ENCODE measurements around the gene MB21D2.
"Not testable (repeated sequence)": the region's sequence is repeated elsewhere in the genome, so short reads cannot be mapped to it uniquely, and the experiment has no call there.

Gene MB21D2, protein sequence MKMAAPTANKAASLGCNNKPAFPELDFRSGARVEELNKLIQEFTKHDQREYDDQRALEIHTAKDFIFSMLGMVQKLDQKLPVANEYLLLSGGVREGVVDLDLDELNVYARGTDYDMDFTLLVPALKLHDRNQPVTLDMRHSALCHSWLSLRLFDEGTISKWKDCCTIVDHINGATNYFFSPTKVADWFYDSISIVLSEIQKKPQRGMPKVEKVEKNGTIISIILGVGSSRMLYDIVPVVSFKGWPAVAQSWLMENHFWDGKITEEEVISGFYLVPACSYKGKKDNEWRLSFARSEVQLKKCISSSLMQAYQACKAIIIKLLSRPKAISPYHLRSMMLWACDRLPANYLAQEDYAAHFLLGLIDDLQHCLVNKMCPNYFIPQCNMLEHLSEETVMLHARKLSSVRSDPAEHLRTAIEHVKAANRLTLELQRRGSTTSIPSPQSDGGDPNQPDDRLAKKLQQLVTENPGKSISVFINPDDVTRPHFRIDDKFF

DNA sequence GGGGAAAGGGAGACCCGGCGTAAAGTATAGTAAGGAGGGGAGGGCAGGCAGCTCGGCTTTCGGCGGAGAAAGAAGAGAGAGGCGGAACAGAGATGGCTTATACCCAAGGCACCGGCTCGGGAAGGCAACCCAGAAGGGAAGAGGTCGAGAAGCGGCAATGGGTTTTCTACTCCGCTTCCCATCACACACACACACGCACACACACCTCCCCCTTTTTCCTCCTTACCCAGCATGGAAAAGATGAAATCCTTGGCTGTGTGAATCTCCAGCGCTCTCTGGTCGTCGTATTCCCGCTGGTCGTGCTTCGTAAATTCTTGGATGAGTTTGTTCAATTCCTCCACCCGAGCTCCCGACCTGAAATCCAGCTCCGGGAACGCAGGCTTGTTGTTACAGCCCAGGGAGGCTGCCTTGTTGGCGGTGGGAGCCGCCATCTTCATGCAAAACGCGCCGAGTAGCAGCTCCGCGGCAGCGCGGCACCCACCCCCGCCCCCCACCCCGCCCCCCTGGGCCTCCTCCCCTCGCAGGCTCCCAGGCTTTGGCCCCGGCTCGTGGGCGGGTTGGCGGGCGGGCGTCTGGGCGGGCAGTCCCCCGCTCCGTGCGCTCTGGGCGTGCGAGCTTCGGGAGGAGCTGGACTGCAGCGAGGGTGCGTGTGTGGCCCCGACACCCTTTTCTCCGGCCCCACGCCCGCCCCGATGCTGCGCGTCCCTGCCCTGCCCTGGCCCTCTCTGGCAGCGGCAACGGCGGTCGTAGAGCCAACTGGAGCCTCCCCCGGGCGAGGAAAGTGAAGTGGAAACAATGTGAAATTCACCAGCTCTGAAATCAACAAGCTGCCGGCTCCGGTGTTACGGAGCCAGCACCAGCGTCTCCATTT is at the start of gene MB21D2:
MB21D2 (minus strand) TSS at position 453 of the 871 bp plus-strand sequence; CDS start at position 437, 16 bp downstream.
- DNase-seq = peak; percentile 86

DNA sequence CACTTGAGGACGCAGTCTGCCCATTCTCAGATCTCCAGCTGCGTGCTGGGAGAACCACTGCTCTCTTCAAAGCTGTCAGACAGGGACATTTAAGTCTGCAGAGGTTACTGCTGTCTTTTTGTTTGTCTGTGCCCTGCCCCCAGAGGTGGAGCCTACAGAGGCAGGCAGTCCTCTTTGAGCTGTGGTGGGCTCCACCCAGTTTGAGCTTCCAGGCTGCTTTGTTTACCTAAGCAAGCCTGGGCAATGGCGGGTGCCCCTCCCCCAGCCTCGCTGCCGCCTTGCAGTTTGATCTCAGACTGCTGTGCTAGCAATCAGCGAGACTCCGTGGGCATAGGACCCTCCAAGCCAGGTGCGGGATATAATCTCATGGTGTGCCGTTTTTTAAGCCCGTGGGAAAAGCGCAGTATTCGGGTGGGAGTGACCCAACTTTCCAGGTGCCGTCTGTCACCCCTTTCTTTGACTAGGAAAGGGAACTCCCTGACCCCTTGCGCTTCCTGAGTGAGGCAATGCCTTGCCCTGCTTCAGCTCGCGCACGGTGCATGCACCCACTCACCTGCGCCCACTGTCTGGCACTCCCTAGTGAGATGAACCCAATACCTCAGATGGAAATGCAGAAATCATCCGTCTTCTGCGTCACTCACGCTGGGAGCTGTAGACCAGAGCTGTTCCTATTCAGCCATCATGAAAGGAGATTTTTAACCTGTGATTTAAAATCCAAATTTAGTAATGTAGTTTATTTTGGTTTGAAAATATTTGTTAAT is 47.5 kb upstream of the MB21D2 start:
- not testable (repeated sequence) for DNase-seq

DNA sequence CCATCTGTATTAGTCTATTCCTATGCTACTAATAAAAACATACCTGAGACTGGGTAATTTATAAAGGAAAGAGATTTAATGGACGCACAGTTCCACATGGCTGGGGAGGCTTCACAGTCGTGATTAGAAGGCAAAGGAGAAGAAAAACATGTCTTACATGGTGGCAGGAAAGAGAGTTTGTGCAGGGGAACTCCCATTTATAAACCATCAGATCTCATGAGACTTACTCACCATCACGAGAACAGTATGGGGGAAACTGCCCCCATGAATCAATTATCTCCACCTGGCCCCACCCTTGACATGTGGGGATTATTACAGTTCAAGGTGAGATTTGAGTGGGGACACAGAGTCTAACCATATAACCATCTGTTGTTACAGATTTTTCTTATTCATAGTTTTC is 42.1 kb upstream of the MB21D2 start:
- no peak for DNase-seq

DNA sequence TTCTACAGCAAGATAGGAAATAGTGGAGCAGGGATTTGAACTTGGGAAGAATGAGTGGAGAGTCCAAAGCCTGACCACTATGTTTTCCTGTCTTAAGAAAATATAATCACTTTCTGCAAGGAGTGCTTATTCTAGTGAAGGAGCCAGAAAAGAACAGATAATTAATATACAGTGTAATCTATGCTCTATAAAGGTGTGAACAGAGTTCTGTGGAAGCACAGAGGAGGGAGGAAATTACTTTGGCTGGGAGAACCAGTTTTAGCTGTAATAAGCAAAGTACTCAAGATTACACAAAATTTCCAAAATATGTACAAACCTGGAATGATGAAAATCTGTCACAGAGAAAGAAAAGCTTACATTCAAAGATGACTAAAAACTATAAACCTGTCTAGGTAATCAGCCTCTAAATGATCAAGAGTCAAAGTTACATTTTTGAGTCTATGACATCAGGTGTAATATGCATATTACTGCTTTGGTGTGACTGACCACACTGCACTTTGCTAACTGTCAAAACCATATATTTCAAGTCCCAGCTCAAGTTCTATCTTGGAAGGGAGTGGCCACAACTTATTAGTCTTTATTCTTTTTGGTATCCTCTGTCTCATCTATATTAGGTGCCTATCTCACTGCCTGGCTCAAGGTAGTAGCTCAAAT is 40.7 kb upstream of the MB21D2 start:
- DNase-seq = no peak

DNA sequence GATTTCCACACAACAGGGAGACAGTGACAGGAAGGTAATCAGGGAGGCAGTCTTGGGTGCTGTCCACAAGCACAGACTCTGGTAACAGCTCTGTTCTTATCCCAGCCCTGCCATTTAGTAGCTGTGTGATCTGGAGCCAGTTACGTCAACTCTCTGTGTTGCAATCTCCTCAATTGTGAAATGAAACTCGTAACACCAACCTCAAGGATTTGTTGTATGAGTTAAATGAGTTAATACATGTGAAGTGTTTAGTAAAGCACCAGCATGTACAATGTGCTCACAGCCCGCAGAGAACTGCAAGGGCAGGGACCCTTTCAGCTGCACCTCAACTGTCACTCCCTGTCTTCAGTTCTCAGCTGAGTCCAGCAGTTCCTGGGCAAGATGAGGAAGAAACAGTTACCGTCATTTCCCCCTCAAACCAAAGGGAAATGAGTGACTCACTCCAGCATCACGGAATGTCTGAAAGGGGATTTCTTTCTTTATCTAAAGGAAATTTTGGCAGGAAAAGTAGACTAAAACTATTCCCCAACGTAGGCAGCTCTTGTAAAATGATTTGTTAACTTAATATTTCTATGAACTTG is 39.9 kb upstream of the MB21D2 start:
- DNase-seq = no peak

DNA sequence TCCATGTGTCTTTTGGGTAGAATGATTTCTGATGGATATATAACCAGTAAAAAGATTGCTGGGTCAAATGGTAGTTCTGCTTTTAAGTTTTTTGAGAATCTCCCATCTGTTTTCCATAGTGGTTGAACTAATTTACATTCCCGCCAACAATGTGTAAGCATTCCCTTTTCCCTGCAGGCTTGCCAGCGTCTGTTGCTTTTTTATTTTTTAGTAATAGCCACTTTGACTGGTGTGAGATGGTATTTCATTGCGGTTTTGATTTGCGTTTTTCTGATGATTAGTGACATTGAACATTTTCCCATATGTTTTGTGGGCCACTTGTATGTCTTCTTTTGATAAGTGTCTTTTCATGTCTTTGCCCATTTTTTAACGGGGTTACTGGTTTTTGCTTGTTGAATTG is 36.3 kb upstream of the MB21D2 start:
- DNase-seq = no peak

DNA sequence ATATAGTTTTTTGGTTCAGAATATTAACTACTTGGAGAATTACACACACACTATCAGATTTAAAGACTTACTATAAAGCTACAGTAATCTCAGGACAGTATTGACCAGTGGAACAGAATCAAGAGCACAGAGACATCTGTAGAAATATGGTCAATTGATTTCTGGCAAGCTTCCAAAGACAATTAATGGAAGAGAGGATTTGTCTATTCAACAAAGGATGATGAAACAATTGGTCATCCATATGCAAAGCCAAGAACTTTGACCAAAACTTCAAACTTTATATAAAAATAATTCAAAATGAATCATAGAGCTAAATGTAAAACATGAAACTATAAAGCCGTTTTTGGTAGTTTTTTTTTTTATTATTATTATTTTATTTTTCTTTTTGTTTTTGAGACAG is 29.8 kb upstream of the MB21D2 start:
- no peak for DNase-seq

DNA sequence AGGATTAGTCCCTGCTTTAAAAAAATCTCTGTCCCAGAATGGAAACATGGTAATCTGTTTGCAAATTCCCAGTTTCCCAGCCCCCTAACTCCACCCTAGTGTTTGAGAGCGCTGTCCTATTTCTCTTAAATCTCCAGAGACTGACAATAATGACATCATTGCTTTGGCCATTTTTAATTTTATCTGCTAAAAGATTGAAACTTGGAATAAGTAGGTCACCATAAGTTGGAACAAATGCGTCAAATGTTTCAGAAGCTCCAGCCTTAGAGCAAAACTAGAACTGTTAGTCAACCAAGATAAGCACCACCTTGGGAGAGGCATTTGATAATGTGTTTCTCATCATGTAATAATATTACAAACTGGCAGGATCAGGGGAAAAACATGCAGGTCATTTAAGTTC is 25.7 kb upstream of the MB21D2 start:
- no peak for DNase-seq

DNA sequence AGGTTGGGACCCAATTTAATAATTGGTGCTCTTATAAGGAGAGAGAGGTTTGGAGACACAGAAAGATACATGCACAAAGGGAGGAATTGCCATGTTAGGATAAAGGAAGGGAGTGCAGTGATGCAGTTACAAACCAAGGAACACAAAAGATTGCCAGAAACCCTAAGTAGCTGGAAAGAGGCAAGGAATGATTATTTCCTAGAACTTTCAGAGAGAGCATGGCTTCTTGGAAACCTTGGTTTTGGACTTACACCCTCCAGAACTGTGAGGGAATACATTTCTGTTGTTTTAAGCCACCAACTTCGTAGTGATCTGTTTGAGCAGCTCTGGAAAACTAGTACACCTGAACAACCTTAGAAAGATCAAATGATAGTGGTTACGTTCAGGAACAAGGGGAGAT is 25.0 kb upstream of the MB21D2 start:
- DNase-seq = no peak

DNA sequence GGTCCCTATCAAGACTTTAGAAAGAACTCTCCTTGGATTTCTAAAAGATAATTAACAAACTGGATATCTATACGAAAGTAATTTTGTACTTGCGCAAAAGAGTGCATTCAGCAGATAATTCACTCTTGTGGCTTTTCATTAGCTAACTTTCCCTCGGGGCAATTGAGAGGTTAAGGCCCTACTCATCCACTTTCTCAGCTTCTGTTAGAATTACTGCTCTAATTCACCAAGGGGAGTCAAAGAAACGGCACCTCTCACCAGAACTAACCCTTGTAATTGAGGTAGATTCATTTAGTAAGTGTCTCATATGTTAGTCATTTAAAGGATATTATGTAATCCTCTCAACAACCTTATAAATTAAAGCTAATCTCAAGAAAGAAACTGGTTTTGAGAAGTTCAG is 22.5 kb upstream of the MB21D2 start:
- DNase-seq = no peak

DNA sequence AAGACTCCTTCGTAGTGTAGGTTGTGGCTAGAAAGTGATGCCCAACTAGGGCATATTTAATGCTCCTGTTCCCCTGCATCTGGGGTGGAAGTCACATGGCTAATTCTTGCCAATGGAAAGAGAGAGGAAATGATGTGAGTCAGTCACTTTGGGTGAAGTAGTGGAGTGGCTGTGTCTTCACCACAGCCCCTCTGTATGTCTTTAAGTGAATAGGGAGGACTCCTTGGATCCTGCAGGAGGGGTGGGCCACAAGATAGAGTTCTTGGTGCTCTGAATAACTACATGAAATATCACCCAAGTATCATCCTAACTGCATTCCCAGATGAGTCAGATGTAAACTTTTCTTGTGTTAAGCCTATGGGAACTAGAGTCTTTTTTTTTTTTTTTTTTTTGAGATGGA is 17.8 kb upstream of the MB21D2 start:
- DNase-seq = no peak

DNA sequence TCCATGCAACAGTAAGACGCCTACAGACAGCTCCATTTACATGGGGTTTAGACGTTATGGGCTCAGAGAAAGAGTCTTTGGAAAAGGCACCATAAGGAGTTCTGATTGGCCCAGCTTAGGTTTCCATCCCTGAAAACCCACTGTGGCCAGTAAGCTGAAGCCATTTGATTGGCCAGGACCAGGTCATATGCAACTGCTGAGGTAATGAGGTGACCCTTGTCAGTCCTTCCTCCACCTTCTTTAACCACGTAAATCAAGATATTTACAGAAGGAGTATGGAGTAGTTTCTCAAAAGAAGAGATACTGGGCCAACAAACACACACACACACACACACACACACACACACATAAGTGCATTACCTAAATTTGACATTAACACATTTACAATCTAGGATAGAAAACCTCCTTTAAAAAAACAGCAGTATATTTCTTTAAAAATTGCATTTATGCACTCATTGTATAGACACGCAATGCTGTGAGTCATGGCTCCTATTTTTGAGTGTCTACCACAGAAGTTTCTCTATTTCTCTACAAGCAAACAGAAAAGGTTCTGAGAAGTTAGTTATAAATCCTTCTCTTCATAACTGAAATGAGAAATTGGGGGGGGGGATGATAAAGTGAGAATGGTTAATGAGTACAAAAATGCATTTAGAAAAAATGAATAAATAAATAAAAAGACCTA is 16.3 kb upstream of the MB21D2 start:
- no peak for DNase-seq

DNA sequence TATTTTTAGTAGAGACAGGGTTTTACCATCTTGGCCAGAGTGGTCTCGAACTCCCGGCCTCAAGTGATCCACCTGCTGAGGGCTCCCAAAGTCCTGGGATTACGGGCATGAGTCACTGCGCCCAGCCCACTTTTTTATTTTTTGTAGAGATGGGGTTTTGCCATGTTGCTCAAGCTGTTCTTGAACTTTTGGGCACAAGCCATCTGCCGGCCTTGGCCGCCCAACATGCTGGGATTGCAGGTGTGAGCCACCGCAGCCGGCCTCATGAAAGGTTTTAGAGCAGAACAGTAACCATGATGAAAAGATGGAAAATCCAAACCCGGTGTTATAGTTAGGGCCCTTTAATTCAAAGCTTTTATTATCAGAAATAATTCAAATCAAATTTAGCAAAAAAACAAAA is 15.6 kb upstream of the MB21D2 start:
- DNase-seq = no peak

DNA sequence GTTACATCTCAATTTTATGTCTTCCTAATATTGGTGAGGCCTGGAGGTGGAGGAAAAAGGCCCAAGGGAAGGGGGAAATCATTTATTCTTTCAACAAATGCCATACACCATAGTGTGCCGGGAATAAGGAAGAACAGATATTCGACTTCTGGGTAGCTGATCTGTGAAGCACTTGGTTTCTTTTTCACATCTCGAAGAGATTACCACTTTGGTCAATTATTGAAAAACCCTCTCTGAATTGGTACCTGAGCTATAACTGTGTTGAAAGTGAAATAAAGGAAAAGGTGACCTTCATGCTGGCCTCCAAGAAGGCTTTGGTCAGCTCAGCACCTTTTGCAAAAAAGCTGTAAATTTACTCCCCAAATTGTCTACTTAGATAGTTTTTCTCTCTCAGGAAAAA is 14.2 kb upstream of the MB21D2 start:
- no peak for DNase-seq

DNA sequence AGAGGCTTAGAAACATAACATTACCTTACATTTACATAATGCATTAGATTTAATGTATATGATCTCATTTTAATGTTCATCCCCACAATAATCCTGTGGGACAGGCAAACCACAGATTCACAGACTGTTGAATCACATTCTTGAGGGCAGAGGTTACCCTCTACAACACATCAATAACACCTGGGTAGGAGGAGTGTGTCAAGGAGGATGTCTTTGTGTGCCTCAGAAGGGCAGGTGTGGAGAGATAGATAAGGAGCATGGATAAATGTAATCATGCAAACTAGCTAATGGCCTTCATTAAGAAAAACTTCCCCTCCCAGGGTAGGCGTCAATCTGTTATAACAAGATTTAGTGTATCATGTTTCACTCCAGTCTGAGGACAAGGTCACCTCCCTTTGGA is 12.9 kb upstream of the MB21D2 start:
- DNase-seq = no peak

DNA sequence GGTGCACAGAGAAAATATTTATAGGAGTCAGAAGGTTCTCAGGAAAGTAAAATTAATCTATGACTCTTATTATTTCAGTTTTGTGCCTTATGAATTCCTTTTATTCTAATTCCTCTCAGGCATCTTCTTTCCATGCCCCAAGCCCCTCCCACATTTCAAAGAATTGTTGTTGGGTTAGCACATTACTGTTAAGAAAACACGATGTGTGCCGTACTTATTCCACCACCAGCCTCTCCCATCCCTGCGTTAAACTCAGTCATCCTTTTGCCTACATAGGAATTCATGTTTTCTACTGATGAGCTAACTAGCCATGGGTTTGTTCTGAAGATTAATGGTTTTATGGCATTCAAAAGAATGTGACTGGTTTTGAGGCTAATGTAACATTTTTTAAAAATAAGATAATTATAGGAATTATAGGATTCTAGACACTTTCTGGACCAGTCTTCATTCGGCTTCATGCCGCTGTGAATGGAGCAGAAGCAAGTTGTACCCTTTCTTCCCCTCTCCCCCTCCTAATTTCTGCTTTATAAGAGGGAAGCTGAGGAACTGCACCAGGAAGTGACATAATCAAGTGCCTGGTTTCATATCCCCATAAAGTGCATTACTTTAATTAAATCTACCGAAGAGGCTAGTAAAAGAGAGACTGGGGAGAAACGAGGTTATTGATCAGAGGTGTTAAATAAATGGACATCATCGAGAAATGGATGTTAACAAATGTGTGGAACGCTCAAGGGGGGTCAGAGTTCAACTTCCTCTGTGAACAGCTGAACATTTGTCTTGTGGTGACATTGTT is 12.3 kb upstream of the MB21D2 start:
- no peak for DNase-seq

DNA sequence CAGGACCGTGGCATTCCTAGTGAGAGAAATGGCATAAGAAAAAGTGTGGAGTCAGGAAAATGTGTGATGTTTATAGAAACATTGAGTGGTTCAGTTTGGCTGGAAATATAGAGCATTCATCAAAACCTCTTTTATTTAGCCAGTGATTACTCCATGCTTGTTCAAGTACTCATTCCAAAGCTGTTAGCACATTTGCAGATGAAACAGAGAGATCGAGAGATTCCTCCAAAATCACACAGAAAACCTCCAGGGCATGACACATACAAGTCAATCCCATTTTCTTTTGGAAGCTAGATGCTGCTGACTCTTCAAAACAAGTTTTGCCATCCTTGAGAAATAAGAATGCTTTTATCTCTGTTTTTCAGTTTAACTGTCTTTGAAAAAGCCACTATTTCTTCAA is 11.5 kb upstream of the MB21D2 start:
- DNase-seq = no peak

DNA sequence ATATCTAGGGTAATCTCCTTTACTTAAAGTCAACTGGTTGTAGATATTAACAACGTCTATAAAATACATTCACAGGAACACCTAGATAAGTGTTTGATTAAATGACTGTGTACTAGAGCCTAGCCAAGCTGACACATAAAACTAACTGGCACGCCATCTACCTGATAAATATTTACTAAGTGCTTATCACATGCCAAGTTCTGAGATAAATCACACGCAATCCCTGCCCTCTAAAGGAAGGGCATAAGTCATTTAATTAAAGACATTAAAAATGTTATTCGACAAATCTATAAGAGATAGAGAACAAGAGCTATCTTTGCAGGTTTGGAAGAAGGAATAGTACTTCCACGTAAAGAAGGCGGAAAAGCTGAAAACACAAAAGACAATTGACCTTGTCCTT is 11.1 kb upstream of the MB21D2 start:
- DNase-seq = no peak

DNA sequence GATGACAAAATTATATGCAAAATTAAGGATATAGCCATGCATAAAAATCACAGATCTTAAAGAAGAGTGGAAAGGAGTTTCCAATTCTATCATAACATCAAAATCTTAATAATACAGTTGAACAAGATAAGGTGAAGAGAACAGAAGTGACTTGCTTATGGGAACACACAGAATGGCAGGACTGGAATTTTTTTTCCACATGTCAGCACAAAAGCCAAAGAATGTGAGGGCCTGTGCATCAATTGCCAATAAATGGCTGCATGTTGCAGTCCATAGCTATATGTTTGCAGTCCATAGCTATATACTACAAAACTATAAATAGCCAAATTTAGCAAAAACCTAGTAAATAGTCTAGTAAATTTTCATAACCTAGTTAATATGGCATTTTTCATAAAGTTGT is 10.4 kb upstream of the MB21D2 start:
- DNase-seq = no peak

DNA sequence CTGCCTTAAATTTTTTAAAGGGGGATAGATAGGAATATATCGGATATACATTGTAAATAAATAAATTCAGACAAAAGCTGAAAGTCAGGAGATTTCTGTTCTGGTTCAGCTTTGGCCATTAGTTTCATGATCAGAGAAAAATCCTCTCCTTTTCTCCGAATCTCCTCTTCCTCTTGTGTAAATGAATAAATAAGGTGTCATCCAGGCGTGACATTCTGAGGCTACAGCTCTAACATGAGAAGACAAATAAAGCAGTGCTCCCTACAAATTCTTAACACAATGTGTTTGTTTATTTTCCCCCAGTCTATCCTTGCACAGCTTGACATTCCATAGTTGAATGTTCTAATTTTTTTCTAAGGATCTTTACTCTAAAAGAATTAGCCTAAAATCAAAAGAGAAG is 9.4 kb upstream of the MB21D2 start:
- DNase-seq = no peak

DNA sequence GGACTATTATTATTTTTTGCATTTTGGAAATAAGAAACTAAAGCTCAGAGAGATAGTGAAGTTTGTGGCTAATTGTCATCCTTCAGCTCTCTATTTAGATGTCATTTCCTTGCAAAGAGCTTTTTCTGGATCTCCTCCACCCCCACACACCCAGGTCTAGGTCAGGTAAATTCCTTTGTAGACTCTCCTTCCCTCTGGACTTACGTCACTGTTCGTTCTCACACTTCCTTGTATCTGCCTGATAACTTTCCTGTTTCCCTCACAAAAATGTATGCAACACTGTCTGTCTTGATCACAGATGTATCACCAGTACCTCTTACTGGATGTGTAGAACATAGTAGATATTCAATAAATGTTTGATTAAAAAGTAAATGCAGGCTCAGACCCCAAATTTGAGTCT is 6.1 kb upstream of the MB21D2 start:
- DNase-seq = no peak

Data from COR-L47 (cell line).